Smooth muscle cell (in vitro differentiated cells): Measurements from ENCODE around the gene TTC19. TPM values are rescaled to one million over a fixed set of nuclear protein-coding genes. Genes with fewer than 3 reads are reported as not detected.
A peak's percentile ranks its signal among the peaks of the same experiment; 100 is the strongest.

Experiments
- DNase-seq: peaks from one replicate; lab custom pipeline; 2025; ENCODE audit not compliant: unreplicated experiment; lab: John Stamatoyannopoulos, UW
- H2AFZ ChIP-seq: fragments of 200-600 bp; sonication (generic); 2 replicates; pipeline ENCODE4 v1.6.0; 2016; ENCODE audit warnings: antibody characterized with exemption, low read depth, mild to moderate bottlenecking
- H3F3A ChIP-seq: fragments of 200-600 bp; sonication (generic); 2 replicates; pipeline ENCODE4 v1.6.0; 2017; ENCODE audit warnings: antibody characterized with exemption, low read depth
- H3K27ac ChIP-seq: fragments of 200-600 bp; sonication (generic); 2 replicates; pipeline ENCODE4 v1.5.1; 2016; ENCODE audit warnings: low read depth, mild to moderate bottlenecking
- H3K27me3 ChIP-seq: fragments of 200-600 bp; sonication (generic); 2 replicates; pipeline ENCODE4 v1.6.1; 2016; ENCODE audit warnings: low read depth, mild to moderate bottlenecking
- H3K36me3 ChIP-seq: fragments of 200-600 bp; sonication (generic); 2 replicates; pipeline ENCODE4 v1.5.1; 2016; ENCODE audit warnings: low read depth
- H3K4me1 ChIP-seq: fragments of 200-600 bp; sonication (generic); 2 replicates; pipeline ENCODE4 v1.5.1; 2016; ENCODE audit warnings: low read depth
- H3K4me2 ChIP-seq: fragments of 200-600 bp; sonication (generic); 2 replicates; pipeline ENCODE4 v1.6.0; 2016; ENCODE audit warnings: mild to moderate bottlenecking
- H3K4me3 ChIP-seq: fragments of 200-600 bp; sonication (generic); 2 replicates; pipeline ENCODE4 v1.5.1; 2016; ENCODE audit warnings: mild to moderate bottlenecking
- H3K79me2 ChIP-seq: fragments of 200-600 bp; sonication (generic); 2 replicates; pipeline ENCODE4 v1.6.0; 2016; ENCODE audit warnings: low read depth, mild to moderate bottlenecking
- H3K9ac ChIP-seq: fragments of 200-600 bp; sonication (generic); 2 replicates; pipeline ENCODE4 v1.6.0; 2016; ENCODE audit warnings: low read depth
- H3K9me3 ChIP-seq: fragments of 200-600 bp; sonication (generic); replicated peaks from 2 replicates; pipeline ENCODE4 v1.5.1; 2016; ENCODE audit warnings: low read depth
- H4K20me1 ChIP-seq: fragments of 200-600 bp; sonication (generic); 2 replicates; pipeline ENCODE4 v1.6.0; 2016; ENCODE audit warnings: low read depth
- WGBS: methylation state at CpG from one replicate; pipeline ENCODE4 v1.1.7; 2016; ENCODE audit warnings: low lambda C conversion rate; 5-methylcytosine and 5-hydroxymethylcytosine counted together
- polyA plus RNA-seq: library from polyadenylated mRNA; unstranded; fragments of >200 nt; fragmentation: Nextera tagmentation; extraction: Ambion mirVana; gene quantifications from 2 replicates; pipeline ENCODE4 v1.2.1, GENCODE V29; 2016
- total RNA-seq: library from RNA; depleted of rRNA; stranded (reverse); fragments of >200 nt; gene quantifications from 2 replicates; pipeline ENCODE4 v1.2.3, GENCODE V29; 2014
- TF ChIP-seq, protein P1 (sequence below): fragments of 200-600 bp; sonication (generic); IDR thresholded peaks from 2 replicates; pipeline ENCODE4 v1.5.1; 2017; ENCODE audit warnings: borderline replicate concordance, mild to moderate bottlenecking, antibody characterized with exemption; ENCODE audit not compliant: insufficient read depth, poor library complexity, severe bottlenecking

Gene TTC19
- total and polyA plus RNA-seq, 2 experiments from 2014 or later: 17.4 to 38.7 TPM

DNA sequence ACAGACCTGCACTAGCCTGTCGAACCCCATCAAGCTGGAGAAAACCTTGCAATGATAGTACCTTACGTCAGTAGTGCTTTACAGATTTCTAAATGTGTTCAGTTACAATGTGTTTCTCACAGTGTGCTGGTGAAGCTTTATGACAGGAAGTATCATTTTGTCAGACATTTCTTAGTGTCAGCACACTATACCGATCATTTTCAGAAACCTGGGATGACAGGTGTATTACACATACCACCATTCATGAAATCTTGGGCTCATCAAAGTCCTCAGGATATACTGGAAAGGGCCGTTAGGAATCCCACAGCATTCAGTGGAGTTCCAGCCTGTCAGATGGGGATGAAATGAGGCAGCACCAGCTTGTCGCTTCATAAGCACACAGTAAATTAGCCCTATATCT lies 27.3 kb downstream of the TTC19 start:
- TF ChIP-seq, protein P1, sequence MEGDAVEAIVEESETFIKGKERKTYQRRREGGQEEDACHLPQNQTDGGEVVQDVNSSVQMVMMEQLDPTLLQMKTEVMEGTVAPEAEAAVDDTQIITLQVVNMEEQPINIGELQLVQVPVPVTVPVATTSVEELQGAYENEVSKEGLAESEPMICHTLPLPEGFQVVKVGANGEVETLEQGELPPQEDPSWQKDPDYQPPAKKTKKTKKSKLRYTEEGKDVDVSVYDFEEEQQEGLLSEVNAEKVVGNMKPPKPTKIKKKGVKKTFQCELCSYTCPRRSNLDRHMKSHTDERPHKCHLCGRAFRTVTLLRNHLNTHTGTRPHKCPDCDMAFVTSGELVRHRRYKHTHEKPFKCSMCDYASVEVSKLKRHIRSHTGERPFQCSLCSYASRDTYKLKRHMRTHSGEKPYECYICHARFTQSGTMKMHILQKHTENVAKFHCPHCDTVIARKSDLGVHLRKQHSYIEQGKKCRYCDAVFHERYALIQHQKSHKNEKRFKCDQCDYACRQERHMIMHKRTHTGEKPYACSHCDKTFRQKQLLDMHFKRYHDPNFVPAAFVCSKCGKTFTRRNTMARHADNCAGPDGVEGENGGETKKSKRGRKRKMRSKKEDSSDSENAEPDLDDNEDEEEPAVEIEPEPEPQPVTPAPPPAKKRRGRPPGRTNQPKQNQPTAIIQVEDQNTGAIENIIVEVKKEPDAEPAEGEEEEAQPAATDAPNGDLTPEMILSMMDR: no peak
- Histone ChIP-seq H2AFZ (no peak overlapping the region), H3F3A (peaks cover 26% of the 10 kb centered on the region), H3K4me2 (no peak overlapping the region), H3K27me3 (no peaks in the 10 kb centered on the region), H3K27ac (peak overlapping the region; percentile 99), H3K4me1 (peaks cover 4% of the 10 kb centered on the region), H3K4me3 (no peak overlapping the region), H3K36me3 (peaks cover 24% of the 10 kb centered on the region), H3K79me2 (no peaks in the 10 kb centered on the region), H4K20me1 (peaks cover 9% of the 10 kb centered on the region), H3K9me3 (no peaks in the 10 kb centered on the region), H3K9ac (no peak overlapping the region)
- WGBS: 92% methylated on average over 5 of the region's 5 CpGs
- DNase-seq: no peak

DNA sequence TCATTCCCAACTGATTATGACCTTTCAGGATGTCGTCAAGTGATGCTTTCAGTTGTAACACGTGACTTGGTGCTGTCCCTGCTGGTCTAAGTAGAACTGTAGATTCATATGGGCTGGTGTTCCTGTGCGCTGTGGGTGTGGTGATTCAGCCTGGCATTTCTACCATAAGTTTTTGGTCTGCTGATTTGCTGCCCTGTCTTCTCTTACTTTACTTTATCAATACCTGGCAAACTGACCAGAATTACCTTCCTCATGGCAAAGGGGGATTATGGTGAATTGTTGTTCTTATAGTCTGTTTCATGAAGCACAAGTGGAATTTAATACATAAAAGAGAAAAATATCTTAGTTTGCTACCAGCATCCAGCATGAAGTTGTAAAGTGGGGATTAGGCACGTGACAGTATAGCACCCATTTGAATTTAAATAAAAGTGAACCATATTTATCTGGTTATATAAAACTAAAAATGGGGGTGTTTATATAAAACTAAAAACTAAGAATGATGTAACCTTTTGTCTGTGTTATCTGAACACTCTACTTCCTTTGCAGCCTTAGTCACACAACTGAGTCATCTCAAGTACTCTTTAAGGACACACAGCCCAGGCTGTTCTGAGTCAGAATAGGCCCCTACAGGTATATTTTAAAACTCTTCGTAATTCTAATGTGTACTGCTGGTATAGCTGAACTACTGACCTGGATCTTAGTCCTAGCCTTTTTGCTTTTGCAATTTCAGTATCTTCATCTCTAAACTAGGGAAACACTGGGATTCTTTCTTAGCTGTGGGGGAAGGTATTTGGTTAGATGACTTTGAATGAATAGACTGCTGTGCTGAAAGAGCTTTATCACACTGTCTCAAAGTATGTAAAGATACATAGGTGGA lies 28.3 kb downstream of the TTC19 start:
- Histone ChIP-seq H3F3A (peaks cover 24% of the 10 kb centered on the region), H4K20me1 (peaks cover 7% of the 10 kb centered on the region), H3K4me1 (peaks cover 4% of the 10 kb centered on the region), H2AFZ (no peak overlapping the region), H3K4me2 (peak overlapping the region; percentile 68), H3K4me3 (no peak overlapping the region), H3K36me3 (peaks cover 24% of the 10 kb centered on the region), H3K9ac (peak overlapping the region; percentile 92), H3K27me3 (no peaks in the 10 kb centered on the region), H3K9me3 (no peaks in the 10 kb centered on the region), H3K79me2 (no peaks in the 10 kb centered on the region), H3K27ac (peak overlapping the region; percentile 99)
- DNase-seq: no peak
- 56% methylated on average over 5 of the region's 5 CpGs for WGBS
- TF ChIP-seq, protein P1: no peak

DNA sequence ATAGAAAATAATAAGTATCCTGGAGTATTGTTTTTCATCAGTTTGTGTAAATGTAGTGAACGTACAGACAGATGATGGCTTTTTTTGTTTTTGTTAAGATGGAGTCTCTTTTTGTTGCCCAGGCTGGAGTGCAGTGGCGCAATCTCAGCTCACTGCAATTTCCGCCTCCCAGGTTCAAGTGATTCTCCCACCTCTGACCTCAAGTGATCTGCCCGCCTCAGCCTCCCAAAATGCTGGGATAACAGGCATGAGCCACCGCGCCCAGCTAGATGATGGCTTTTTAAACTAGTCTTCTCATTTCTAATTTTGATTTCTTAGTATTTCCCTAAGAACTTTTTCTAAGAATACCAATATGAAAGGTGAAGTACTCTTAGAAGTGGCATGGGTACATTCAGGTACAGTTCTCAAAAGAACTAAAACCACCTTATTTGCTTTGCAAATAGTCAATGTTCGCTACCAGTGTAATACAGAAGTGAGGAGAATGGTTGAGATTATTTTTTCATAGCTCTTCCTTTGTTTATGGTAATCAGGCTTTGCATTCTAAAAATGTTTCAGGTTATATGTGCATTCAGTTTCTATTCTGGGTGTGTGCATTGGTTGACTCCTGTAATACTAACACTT lies 34.2 kb downstream of the TTC19 start:
- Histone ChIP-seq H3K36me3 (peaks cover 23% of the 10 kb centered on the region), H3K27me3 (no peaks in the 10 kb centered on the region)

More for the DNA sequence above, 34.2 kb downstream of the TTC19 start:
- no peak overlapping the region for H2AFZ ChIP-seq
- no peaks in the 10 kb centered on the region for H3K4me1 ChIP-seq
- DNase-seq: no peak
- no peak overlapping the region for H3K4me3 ChIP-seq
- H3K79me2 ChIP-seq: no peaks in the 10 kb centered on the region
- no peak overlapping the region for H3K4me2 ChIP-seq
- H3K9me3 ChIP-seq: no peaks in the 10 kb centered on the region
- H3K27ac ChIP-seq: no peak overlapping the region
- H4K20me1 ChIP-seq: no peaks in the 10 kb centered on the region
- no peak overlapping the region for H3K9ac ChIP-seq
- H3F3A ChIP-seq: peaks cover 10% of the 10 kb centered on the region
- TF ChIP-seq, protein P1: no peak
- 98% methylated on average over 7 of the region's 7 CpGs for WGBS
